Gastroesophageal sphincter (tissue), 3 donors: ENCODE results near the gene ZSCAN5B.

ENCODE experiments used
- EP300 ChIP-seq: sonication (generic); formaldehyde crosslinking; IDR thresholded peaks from one replicate; pipeline ENCODE4 v1.6.1; 2017; ENCODE audit warnings: antibody characterized with exemption, mild to moderate bottlenecking
- POLR2A ChIP-seq, 2 donors: fragments of 450-650 bp; IDR thresholded peaks; one replicate each; pipeline ENCODE4 v1.6.1; 2017; ENCODE audit warnings: antibody characterized with exemption in 2 of 2, mild to moderate bottlenecking in 2 of 2, moderate library complexity in 1 of 2
- POLR2AphosphoS5 ChIP-seq: sonication (generic); formaldehyde crosslinking; IDR thresholded peaks from one replicate; pipeline ENCODE4 v1.6.1; 2017; ENCODE audit warnings: antibody characterized with exemption
- TF ChIP-seq, protein P1 (sequence below), 4 experiments: fragments of 200-600 bp in 2 of 4; fragments of 450-650 bp in 2 of 4; sonication (generic) in 1 of 4; IDR thresholded peaks; one replicate each; pipeline ENCODE4 v1.5.1; 2017 to 2019; ENCODE audit warnings: antibody characterized with exemption in 4 of 4, mild to moderate bottlenecking in 2 of 4, moderate library complexity in 2 of 4

DNA sequence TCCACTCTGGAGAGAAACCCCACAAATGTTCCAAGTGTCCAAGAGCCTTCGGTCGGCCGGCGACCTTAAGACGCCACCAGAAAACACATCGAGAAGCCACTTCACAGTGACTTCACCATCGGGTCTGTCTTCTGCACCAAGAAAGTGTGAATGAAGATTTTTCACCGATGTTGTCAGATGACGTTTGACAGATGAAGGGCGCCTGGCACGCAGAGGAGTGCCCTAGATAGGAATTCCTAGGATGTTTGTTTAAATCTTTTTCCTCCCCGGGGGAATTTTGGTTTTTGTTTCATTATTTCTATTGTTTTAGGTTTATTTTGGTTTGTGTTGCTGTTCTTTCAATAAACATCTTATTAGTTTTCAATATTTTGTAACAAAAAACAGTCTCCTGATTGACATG, 11.5 kb upstream of the ZSCAN5B start:
- TF ChIP-seq, protein P1, sequence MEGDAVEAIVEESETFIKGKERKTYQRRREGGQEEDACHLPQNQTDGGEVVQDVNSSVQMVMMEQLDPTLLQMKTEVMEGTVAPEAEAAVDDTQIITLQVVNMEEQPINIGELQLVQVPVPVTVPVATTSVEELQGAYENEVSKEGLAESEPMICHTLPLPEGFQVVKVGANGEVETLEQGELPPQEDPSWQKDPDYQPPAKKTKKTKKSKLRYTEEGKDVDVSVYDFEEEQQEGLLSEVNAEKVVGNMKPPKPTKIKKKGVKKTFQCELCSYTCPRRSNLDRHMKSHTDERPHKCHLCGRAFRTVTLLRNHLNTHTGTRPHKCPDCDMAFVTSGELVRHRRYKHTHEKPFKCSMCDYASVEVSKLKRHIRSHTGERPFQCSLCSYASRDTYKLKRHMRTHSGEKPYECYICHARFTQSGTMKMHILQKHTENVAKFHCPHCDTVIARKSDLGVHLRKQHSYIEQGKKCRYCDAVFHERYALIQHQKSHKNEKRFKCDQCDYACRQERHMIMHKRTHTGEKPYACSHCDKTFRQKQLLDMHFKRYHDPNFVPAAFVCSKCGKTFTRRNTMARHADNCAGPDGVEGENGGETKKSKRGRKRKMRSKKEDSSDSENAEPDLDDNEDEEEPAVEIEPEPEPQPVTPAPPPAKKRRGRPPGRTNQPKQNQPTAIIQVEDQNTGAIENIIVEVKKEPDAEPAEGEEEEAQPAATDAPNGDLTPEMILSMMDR (IDR thresholded peaks at IDR 0.05) = no peak
- TF ChIP-seq POLR2AphosphoS5 = no peak
- TF ChIP-seq POLR2A (IDR thresholded peaks at IDR 0.05) = no peak
- TF ChIP-seq EP300 = no peak
